Activated CD4-positive, alpha-beta T cell treated with anti-CD3 and anti-CD28 coated beads, Interleukin-2, amount 50 U/mL, for 16 hours (primary cell): Measurements from ENCODE around the gene INO80.
A peak's percentile ranks its signal among the peaks of the same experiment; 100 is the strongest.
"Not testable (repeated sequence)": the region's sequence is repeated elsewhere in the genome, so short reads cannot be mapped to it uniquely, and the experiment has no call there.

ENCODE experiments used
- DNase-seq: peaks from one replicate; pipeline ENCODE4 v3.0.0-alpha.2; 2020

The INO80 gene

DNA sequence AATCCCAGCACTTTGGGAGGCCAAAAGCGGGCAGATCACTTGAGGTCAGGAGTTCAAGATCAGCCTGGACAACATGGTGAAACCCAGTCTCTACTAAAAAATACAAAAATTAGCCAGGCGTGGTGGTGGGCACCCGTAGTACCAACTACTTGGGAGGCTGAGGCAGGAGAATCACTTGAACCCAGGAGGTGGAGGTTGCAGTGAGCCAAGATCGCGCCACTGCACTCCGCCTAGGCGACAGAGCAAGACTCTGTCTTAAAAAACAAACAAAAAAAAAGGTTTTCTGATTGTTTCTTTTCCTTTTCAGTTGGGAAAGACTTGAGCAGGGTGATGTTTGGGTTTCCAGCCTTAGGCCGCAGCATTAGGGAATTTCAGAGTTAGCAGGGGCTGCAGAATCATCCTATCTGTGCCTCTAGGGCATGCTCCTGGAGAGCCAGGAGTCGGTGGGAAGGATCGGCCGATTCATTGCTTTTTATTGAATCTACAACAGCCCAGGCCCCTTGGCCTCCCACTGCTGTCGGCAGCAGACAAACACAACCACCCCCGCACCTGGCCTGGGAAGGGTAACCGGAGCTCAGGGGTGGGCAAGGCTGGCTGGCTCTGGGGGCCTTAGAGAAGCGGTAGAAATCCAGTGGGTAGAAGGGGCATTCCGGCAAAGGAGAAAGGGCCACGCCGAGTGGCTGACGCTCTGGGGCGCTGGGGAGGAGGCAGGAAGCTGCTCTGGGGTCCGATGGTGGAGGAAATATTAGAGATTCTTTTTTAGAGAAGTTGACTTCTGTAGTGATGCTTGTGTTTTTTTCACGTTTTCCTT lies 156.5 kb downstream of the INO80 start:
- DNase-seq, result no peak

DNA sequence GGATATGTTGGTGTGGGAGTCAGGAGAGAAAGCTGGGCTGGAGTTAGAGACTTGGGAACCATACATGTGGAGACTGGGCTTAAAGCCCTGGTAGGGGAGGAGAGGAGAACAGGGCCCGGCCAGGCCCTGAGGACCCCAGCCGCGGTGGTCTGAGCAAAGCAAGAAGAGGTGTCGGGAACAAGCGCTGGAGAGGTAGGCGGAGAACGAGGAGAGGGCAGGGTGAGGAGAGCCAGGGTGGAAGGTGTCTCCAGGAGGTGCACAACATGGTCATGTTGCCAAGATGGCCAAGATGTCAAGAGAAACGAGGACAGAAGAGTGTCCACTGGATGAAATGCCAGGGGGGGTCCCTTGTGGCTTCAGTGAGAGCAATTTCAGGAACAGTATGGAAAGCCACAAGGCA lies 157.4 kb downstream of the INO80 start:
- no peak for DNase-seq

DNA sequence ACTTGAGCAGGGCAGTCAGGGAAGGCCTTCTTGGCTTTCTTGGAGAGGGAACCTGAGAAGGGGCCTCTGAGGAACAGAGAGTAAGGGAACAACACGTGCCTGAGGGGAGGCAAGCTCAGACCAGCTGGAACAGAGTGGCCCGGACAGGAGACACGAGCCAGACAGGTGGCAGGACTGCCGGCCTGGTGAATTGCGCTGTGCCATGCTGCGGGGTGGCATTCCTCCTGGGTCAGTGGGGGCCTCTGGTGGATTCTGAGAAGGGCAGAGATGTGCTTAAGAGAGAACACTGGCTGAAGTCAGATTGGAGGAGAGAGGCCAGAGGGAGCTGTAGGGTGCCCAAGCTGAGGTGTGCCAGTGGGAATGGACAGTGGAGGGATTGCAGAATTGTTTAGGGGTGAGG lies 157.9 kb downstream of the INO80 start:
- DNase-seq, result no peak

DNA sequence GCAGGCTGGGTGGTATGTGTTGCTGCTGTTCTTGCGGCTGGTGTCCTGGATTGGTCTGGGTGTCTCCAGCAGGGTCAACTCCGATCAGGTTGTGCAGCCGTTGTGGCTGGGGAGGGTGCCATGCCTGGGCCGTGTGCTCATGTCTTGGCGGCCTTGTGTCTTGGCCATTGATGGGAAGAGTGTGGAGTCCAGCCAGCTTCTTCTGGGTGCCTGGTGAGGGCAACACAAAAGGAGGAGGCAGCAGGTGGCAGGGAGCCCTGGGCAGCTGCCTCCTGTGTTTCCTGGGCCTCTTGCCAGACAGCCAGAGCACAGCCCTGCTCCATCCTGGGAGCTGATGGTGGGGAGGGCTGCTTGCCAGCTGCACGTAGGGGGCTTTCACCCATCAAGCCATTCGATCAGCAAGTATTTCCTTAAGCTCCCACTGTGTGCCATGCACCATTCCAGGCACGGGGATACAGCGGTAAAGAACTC lies 158.5 kb downstream of the INO80 start:
- DNase-seq, result no peak

DNA sequence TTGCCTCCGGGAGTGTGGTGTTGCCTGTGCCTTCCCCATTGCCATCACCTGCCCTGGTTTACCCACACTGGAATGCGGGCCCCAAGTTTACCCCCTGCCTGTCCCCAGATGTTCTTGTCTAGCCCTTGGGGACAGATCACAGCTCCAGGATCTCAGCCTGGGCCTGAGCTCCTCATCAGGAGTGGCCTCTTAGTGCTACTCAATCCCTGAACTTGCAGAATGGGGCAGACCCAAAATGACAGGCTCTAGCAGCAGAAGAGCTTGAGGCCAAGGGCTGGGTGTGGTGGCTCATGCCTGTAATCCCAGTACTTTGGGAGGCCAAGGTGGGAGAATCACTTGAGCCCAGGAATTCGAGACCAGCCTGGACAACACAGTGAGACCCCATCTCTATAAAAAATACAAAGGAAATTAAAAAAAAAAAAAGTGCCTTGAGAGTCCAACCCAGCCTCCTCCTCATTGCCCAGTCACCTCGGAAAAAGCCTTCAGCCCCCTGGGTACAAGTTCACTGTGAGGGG lies 159.0 kb downstream of the INO80 start:
- DNase-seq, result no peak

DNA sequence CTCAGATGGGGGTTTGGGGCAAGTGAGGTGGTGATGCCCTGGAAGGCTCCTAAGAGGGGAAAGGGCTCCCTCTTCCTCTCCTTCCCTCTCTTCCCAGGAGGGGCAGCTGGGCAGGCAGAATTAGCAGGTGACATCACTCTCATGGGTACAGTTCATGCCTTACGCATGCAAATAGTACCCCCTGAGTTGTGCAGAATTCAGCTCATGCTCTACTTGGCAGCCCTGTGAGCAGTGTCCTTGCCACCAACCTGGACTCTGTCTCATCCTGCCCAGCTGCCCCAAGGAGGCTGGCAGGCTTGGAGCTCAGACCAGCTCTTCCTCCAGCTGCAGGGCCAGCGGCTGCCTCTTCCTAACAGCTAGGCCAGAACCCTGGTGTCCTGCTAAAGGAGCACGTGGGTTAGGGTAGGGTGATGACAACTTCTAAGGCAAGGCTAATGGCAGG lies 159.5 kb downstream of the INO80 start:
- no peak for DNase-seq

DNA sequence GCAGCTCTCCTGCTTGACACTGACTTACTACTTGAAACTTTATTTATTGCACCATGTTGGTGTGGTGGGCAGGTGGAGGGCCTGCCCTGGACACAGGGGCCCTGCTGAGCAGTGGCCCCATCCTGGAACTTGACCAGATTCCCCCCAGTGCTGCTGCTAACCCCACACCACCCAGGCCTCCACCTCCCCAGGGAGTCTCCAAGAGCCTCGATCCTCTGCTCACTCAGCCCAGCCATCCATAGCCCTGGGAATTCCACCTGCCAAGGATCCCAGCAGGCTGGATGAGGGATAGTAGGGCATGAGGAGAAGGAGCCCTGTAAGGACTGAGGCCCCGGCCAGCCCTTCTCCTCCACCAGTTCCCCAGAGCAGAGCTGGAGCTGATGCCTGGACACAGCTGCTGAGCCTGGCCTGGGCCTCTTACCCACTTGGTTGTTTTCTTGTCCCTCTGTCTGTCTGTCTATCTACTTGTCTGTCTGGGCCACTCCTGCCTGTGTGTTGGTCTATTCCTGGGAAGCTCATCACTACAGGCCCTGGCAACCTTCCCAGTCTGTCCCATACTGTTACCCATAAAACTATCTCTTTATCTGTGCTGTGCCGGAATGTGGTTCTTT lies 160.0 kb downstream of the INO80 start:
- DNase-seq, result no peak

DNA sequence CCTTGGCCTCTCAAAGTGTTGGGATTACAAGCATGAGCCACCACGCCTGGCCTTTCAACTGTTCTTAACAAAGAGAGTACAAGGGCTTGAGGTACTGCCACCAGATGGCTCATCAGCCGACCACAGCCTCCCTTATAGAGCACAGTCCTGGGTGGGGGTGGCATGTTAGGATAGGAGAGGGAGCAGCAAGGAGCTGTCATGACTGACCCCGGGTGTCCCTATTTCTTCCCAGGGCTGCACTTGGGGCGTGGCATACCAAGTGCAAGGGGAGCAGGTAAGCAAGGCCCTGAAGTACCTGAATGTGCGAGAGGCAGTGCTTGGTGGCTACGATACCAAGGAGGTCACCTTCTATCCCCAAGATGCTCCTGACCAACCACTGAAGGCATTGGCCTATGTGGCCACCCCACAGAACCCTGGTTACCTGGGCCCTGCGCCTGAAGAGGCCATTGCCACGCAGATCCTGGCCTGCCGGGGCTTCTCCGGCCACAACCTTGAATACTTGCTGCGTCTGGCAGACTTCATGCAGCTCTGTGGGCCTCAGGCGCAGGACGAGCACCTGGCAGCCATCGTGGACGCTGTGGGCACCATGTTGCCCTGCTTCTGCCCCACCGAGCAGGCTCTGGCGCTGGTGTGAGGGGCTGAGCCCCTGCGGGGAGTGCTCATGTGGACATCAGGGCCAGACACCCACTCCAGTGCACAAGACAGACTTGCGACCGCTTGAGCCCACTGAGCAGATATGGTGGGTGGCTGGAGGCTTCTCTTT lies 160.8 kb downstream of the INO80 start:
- no peak for DNase-seq

DNA sequence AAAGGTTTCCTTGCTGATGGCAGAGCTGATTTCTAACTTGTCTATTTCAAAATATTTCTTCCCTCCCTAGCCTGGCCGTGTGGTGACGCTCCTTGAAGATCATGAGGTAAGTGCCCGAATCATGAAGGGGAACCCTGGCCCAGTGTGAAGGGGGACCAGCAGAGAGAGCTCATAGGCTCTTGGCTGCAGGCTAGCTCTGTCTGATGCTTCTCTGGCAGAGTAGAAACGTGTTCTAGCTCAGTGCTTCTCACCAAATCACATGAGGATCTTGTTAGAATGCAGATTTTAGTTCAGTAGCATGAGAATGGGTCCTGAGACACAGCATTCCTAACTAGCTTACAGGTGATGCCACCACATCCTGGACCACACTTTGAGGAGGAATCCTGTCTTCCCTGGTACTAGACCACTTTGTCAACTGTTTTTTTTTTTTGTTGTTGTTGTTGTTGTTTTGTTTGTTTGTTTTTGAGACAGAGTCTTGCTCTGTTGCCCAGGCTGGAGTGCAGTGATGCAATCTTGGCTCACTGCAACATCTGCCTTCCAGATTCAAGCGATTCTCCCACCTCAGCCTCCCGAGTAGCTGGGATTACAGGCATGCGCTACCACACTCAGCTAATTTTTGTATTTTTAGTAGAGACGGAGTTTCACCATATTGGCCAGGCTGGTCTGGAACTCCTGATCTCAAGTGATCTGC lies 161.8 kb downstream of the INO80 start:
- DNase-seq, result not testable (repeated sequence)

DNA sequence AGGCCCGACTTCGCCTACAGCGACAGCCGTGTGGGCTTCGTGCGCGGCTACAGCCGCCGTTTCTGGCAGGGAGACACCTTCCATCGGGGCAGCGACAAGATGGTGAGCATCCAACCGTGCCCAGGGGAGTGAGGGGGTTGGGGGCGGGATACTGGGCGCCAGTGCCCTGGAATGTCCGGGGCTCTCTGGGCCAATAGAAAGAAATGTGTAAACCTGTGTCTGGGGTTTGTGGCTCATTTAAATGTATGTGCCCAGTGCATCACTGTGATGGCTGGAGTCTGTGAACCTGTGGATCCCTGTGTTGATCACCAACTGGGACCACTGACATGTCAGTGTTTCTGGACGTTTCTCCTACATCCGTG lies 162.4 kb downstream of the INO80 start:
- no peak for DNase-seq

DNA sequence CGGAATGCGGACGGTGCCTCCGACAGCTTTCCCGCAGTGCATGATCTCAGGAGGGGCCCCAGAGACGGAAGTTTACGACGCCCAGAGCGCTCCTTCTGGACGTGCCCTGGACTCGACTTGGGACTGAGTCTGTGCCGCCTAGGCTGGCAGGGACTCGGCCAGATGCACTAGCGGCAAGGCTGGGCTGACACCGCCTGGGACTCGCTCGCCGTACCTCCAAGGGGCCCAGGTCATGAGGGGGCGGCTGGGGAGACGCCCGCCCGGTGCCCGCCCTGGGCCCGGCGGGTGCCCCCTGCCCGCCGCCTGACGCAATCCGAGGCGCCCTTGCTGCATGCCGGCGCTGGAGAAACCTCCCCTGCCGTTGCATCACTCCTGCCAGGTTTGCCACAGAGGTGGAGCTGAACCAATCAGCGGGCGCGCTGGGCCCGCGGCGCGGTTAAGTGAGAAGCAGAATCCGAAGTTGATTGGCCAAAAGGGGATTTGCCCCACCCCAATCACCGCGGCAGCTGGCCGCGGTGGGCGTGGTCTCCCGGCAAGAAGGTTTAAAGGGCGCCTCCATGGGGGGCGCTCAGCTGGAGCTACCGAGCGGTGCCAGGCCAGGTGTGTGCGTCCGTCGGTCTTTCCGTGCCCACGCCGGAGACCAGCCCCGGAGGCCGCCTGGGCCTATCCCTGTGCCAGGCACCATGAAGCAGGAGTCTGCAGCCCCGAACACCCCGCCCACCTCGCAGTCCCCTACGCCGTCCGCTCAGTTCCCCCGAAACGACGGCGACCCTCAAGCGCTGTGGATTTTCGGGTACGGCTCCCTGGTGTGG lies 163.0 kb downstream of the INO80 start, which contains the start of gene CHAC1:
Gene CHAC1 (plus strand): TSS at position 571 of the 812 bp plus-strand sequence. CDS start 113 bp downstream, at position 684.
- peak; percentile 99 for DNase-seq

DNA sequence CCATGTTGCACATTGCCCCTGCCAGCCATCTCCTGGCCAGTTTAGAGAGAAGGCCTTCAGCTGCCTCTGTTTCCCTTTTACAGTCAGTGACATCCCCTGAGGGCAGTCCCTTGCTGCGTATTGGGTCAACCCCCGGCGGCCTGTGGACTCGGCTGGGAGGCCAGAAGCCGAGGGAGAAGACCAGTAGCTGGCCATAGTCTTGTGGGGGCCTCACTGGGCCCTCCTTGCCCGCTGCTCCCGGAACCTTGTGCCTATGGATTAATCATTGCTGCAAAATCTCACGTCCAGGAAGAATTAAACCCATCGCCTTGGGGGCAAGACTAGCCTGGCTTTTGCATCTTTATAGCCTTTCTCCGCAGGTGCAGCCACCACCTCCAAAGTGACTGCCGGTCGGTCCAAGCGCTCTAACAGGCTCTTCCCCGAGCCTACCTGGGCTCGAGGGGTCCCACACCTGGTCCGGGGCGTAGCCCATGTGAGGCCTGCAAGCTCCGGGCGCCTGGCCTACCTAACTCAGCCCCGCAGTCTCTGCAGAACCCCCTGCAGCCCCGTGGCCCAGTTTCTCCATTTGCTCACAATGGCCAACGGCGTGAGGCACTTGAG lies 163.7 kb downstream of the INO80 start:
- DNase-seq, result no peak

DNA sequence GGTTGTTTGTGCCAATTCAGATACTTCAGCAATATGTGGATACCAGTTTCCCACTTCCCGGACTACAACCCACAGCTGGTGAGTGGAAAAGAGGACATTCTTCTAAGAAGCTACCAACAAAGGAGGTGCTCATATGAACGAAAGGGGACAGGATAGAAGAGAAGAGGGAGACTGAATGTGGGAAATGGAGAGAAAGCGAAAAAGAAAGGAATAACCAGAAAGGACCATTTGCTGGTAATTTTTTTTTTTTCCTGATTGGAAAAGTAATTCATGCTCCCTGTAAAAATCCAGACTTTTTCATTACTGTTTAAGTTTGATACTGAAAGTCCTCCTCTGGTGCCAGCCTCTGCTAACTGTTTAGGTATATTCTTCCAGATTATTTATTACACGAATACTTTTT lies 164.3 kb downstream of the INO80 start:
- DNase-seq, result no peak

DNA sequence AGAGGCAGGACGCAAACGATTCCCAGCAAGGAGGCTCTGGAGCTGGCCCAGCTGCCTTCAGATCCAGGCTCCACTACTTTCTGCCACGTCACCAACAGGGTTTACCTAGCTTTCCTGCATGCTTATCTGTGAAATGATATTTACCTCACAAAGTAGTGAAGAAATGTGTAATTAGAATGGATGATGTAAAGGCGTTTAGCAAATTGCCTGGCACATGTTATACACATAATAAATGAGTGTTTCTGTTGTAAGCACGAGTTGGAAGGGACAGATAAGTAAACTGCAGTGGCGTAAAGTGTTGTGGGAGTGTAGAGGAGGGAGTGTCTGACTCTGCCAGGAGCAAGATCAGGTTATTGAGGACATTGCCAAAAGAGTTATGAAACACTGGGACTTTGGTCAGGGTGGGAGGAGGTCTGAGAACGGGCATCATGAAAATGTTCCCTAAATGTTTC lies 166.3 kb downstream of the INO80 start:
- DNase-seq, result no peak

DNA sequence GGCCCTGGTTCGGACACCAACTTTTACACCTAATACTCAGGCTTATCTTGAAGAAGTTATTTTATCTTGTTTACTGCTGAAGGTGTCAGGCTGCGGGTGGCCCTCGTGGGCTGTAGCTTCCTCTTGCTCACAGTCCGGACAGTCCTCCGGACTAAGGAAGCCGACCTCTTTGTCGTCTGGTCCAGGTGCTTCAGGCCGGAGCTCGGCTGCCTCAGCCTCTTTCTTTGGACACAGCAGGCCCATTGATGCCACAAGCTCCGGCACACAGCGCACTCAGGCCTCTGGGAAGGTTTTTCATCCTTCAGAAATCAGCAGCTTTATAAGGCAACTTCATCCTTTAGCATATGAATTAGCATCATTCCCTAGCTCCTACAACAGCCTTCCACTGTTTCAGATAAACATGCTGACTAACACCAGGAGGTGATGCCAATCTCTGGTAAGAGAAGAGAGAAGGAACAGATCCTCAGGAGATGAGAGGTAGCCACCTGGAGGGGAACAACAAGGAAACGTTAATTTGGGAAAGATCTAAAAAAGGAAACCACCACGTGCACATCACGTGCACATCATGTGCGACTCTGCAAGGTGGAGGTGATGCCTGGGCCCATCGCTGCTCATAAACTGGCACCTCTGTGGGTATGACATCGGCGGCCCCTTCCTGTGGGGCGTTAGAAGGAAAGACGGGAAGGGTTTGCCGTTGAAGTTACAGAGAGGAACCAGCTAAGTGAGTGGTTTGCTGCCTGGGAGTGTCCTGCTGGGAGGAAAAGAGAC lies 167.2 kb downstream of the INO80 start:
- DNase-seq, result no peak

DNA sequence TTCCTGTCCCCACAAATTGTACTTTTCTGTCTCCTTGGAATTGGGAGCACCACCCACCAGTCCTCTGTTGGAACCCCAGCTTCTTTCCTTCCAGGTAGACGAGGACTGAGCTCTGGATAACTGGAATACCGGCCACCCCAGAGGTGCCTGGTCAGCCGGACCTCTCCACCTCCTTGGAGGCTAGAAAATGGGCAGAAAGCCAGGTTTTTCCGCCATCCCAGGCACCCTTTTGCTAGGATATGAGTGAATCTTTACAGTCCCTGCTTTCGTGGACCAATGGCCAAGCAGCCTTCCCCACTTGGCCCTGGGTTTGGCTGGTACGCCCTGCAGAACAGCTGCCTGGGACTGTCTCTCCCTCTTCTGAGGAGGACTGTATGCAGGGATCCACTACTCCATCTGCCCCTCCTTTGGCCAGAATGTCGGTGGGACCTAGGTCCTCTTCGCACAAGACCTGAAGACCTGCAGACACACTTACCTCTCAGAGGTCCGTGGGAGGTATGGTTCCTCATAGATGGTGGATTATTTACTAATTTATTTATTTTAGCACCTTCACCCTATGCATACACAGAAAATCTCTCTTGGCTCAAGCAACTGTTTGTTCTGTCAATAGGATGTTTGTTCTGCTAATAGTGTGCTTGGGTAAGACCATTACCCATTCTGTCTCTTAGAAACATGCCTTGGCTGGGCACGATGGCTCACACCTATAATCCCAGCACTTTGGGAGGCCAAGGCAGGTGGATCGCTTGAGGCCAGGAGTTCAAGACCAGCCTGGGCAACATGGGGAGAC lies 171.4 kb downstream of the INO80 start:
- DNase-seq, result no peak

DNA sequence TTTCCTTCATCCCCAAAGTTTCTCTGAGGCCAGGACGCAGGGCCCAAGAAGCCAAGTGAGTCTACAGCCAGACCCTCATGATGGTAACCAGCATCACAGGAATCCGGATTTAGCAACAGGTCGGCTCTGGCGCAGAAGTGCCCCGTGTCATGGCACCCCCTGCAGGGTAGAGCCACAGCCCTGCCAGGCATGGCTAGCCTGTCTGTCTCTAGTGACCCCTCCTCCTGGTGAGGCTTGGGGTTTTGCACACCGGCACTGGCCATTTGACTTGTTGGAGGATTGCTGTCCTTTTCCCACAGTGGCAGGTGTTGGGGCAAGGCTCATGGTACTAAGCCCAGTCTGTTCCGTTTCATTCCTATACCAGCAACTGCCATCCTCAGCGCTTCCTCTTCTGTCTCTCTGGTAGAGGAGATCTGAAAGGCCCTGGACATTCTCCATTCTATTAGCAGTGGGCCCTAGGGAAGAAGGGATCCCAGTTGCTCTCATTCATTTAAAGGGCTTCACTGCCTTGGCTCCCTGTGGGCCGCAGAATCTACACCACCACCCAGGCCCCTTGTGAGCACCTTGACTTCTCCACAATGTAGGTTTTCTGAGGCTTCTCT lies 172.2 kb downstream of the INO80 start:
- DNase-seq, result no peak

DNA sequence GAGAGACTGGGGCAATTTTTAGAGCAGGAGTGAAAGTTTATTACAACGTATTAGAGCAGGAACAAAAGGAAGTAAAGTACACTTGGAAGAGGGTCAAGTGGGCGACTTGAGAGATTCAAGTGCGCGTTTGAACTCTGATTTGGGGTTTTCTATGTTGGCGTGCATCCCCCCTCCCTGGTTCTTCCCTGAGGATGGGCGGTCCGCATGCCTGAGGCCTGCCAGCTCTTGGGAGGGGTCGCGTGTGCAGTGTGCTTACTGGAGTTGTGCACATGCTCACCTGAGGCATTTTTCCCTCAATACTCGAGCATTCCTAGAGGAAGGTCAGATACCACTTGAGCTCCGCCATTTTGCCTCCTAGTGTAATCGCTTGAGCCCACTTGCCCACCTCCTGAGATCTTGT lies 173.2 kb downstream of the INO80 start:
- DNase-seq, result no peak

DNA sequence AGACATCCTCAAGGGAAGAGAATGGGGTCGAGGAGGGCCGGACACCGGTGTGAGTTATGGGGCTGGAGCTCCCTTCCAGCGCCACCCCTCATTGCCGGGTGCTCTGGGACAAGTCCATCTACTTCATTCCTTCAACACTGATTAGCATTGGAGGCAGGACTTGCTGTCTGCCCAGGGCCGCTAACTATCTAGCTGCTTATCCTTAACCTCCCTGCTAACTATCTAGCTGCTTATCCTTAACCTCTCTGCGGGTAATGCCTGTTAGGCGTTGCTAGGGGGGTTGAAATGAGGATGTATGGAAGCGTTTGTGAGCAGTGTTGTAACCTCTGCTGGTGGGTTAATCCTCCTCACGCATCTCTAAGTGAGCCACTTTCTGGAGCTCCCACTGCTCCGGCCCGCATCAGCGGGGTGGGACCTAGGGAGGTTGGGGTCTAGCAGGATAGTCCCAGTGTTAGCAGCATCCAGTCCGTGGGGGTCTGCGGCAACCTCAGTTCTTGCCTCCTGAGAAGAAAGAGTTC lies 173.7 kb downstream of the INO80 start:
- DNase-seq, result no peak
